ENCODE measurements around the gene NAB1.

DNA sequence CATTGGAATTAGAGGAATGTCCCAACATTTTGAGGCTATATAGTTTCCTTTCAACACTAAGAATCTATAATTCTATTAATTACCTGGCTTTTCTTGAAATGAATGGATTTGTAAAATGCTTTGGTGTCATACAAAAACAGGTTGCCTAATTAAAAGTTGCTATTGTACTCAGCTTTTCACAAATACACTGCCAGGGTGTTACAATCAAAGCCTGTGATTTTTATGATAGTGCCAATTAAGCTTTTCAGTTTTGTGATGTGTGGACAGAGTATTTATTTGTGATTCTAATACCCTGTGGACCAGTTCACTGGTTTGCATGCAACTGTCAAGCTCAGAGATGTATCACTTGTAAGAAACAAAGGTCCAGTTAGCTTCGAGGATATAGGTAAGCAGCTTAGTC is 71.8 kb downstream of the NAB1 start:
- TF ChIP-seq, protein P1, sequence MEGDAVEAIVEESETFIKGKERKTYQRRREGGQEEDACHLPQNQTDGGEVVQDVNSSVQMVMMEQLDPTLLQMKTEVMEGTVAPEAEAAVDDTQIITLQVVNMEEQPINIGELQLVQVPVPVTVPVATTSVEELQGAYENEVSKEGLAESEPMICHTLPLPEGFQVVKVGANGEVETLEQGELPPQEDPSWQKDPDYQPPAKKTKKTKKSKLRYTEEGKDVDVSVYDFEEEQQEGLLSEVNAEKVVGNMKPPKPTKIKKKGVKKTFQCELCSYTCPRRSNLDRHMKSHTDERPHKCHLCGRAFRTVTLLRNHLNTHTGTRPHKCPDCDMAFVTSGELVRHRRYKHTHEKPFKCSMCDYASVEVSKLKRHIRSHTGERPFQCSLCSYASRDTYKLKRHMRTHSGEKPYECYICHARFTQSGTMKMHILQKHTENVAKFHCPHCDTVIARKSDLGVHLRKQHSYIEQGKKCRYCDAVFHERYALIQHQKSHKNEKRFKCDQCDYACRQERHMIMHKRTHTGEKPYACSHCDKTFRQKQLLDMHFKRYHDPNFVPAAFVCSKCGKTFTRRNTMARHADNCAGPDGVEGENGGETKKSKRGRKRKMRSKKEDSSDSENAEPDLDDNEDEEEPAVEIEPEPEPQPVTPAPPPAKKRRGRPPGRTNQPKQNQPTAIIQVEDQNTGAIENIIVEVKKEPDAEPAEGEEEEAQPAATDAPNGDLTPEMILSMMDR (conservative IDR thresholded peaks at IDR 0.05 in 1 of 2, IDR thresholded peaks at IDR 0.05 in 1 of 2; ENCODE audit: extremely low read depth in 1 of 2, insufficient read depth in 1 of 2, low read depth in 1 of 2, low read length in 2 of 2), result no peak
- no peak for TF ChIP-seq EZH2 (IDR thresholded peaks at IDR 0.05; ENCODE audit: borderline replicate concordance, low read length)
